IPS-NIHi11 (cell line): ENCODE data around the gene CTSL.

ENCODE experiments used
- DNase-seq: peaks from one replicate; pipeline ENCODE4 v3.0.0; 2012; ENCODE audit warnings: mixed read lengths, low spot score

The CTSL gene

GRCh38 chr9:87725900-87726709 lies at the start of gene CTSL:
Gene CTSL, plus strand, starts transcription at chr9:87726119. Its CDS starts 1,485 bp downstream, at chr9:87727604.
- peak; percentile 92 for DNase-seq

- no peak for DNase-seq
These were observed 48.7 kb upstream of the CTSL start for GRCh38 chr9:87676976-87677775.

GRCh38 chr9:87677776-87678587 lies 47.9 kb upstream of the CTSL start:
- no peak for DNase-seq

- peak; percentile 86 for DNase-seq
These were observed 47.1 kb upstream of the CTSL start for GRCh38 chr9:87678650-87679355.

GRCh38 chr9:87681271-87682061 lies 44.5 kb upstream of the CTSL start:
- DNase-seq: no peak

GRCh38 chr9:87682085-87682484 lies 43.8 kb upstream of the CTSL start:
- DNase-seq: no peak

GRCh38 chr9:87682618-87683017 lies 43.3 kb upstream of the CTSL start:
- no peak for DNase-seq

GRCh38 chr9:87683751-87684626 lies 41.9 kb upstream of the CTSL start:
- DNase-seq: no peak

- DNase-seq: peak; percentile 82
These were observed 41.2 kb upstream of the CTSL start for GRCh38 chr9:87684627-87685219.

GRCh38 chr9:87685441-87685840 lies 40.5 kb upstream of the CTSL start:
- DNase-seq: no peak

GRCh38 chr9:87685871-87686519 lies 39.9 kb upstream of the CTSL start:
- DNase-seq: no peak

- no peak for DNase-seq
These were observed 39.3 kb upstream of the CTSL start for GRCh38 chr9:87686520-87687090.

DNA sequence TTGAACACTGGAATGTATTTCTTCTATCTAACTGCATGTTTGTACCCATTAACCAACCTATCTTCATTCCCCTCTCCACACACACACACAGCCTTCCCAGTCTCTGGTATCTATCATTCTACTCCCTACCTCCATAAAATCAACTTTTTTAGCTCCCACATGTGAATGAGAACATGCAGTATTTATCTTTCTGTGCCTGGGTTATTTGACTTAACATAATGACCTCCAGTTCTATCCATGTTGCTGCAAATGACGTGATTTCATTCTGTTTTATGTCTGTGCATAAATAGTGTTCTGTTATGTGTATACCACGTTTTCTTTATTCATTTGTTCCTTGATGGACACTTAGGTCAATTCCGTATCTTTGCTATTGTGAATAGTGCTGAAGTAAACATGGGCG lies 38.7 kb upstream of the CTSL start:
- no peak for DNase-seq

DNA sequence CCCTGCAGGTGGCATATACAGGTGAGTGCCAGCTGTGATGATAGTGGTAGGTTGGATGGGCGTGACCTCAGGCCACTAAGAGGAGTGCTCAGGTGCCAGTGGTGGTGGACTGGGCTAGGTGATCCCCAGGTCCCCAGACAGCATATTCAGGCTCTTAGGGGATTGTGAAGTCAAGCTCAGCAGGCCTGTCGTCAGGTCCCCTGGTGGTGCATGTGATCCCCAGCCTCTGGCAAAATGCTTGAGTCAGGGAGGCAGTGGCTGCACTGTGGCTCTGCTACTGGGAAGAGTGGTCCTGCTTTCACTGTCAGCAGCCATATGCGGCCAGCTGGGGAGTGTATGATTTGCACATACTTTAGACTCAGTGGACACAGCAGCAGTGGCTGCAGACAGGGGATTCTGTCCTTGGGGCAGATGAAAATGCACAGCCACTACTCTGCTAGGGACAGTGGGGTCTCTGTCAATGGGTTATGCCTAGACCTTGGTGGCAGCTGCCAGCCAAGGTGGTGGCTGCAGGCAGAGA lies 31.6 kb upstream of the CTSL start:
- no peak for DNase-seq

DNA sequence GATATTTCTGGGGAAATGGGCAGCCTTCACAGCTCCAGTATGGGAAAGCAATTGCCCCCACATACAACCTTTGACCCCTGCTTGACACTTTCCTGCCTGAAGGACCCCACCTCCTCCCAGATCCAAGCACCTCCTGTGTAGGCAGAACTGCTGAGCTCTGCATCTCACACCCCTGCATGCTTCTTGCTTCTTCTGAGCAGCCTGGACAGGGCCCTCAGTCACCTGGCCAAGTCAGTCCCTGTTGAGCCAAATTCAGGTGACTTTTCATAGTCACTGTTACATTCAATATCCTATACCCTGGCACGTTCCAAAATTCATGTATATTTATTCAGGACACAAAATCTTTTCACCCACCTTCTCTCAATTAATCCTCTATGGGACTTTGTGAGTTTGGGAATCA lies 30.4 kb upstream of the CTSL start:
- no peak for DNase-seq

DNA sequence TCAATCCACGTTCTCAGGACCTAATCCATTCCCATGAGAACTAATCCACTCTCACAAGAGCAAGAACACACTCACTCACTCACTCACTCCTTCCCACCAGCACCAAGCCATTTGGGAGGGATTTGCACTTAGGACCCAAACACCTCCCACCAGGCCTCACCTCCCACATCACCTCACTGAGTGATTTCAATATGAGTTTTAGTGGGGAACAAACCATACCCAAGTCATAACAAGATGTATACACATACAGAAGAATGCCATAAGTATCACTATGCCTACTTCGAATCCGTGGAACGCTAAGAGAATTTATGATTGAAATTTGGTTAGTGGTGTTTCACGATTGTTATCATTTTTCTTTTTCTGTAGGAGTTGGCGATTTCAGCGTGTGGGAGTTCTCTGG lies 29.3 kb upstream of the CTSL start:
- DNase-seq: no peak

GRCh38 chr9:87698069-87698809 lies 27.7 kb upstream of the CTSL start:
- no peak for DNase-seq

DNA sequence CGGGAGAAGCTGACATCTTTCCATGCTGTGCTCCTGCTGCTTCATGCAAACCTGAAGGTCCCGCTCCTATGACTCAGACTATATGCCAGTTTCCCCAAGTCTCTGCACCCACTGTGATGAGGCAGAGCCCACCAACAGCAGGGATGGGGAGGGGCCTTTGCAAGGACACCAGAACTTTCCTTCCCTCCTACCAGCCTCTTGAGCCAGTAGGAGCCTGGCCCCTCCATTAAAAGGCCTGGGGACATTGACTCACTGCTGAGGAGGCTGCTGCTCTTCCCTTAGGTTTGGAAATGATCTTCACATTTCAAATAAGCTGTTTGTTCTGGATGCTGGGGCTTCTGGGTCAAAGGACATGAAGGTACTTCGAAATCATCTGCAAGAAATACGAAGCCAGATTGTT lies 26.1 kb upstream of the CTSL start:
- no peak for DNase-seq
